ENCODE measurements around the gene USP47. TPM values are rescaled to one million over a fixed set of nuclear protein-coding genes. Genes with fewer than 3 reads are reported as not detected.

Gene USP47
- total RNA-seq, 1 experiment from 2014 or later, result 45.2 TPM

- TF ChIP-seq EZH2phosphoT487 (IDR thresholded peaks at IDR 0.05; ENCODE audit: borderline replicate concordance, low read length) (no peak), CTCF (conservative IDR thresholded peaks at IDR 0.05; ENCODE audit: low read depth, low read length) (no peak), EZH2 (IDR thresholded peaks at IDR 0.05; ENCODE audit: low read length, unreplicated experiment) (no peak)
- peak; percentile 84 for ATAC-seq
- POLR2A ChIA-PET (ENCODE audit: unreplicated experiment), result interaction anchor here (0.8 kb wide), 1 partner anchor 28 kb away, joined by 3 read pairs; no protein-coding TSS in a partner anchor
- no peaks in the 10 kb centered on the region for H3K27me3 ChIP-seq (ENCODE audit: low read length)
- no peaks in the 10 kb centered on the region for H3F3A ChIP-seq (ENCODE audit: low read length, unreplicated experiment)
- H3K36me3 ChIP-seq (ENCODE audit: low read depth, low read length), result no peaks in the 10 kb centered on the region
- H4K20me1 ChIP-seq (ENCODE audit: low read length), result no peaks in the 10 kb centered on the region
- no peak overlapping the region for H2AFZ ChIP-seq (ENCODE audit: low read length)
- no TSS peak for BruUV-seq (replicated peaks)
- CTCF ChIA-PET, result no interaction called here
- H3K4me2 ChIP-seq (ENCODE audit: low read length), result no peak overlapping the region
- peaks cover 7% of the 10 kb centered on the region; the same call in 1 of the 2 replicates for H3K4me1 ChIP-seq (ENCODE audit: insufficient read depth, low read length)
- peak; percentile 80 for DNase-seq
- no peak overlapping the region for H3K9ac ChIP-seq (ENCODE audit: low read length)
- no peak overlapping the region for H3K27ac ChIP-seq (ENCODE audit: low read length)
- no peaks in the 10 kb centered on the region for H3K9me3 ChIP-seq (ENCODE audit: low read length)
- intact Hi-C loops (cut with micrococcal nuclease), result no loop called here
- no peaks in the 10 kb centered on the region for H3K79me2 ChIP-seq (ENCODE audit: low read length)
- H3K9me2 ChIP-seq (replicated peaks; ENCODE audit: low read length), result no peaks in the 10 kb centered on the region
- H3K4me3 ChIP-seq (ENCODE audit: low read length), result no peak overlapping the region
Observed at GRCh38 chr11:11813288-11813962, 28.3 kb upstream of the USP47 start.

- POLR2A ChIA-PET (ENCODE audit: unreplicated experiment), result interaction anchor here (0.6 kb wide), 1 partner anchor 228 kb away, joined by 4 read pairs; no protein-coding TSS in a partner anchor
- H3K9me3 ChIP-seq (ENCODE audit: low read length), result no peaks in the 10 kb centered on the region
- H3K9ac ChIP-seq (ENCODE audit: low read length), result no peak overlapping the region
- intact Hi-C loops (cut with micrococcal nuclease), result no loop called here
- no peak overlapping the region for H3K27ac ChIP-seq (ENCODE audit: low read length)
- H3K9me2 ChIP-seq (replicated peaks; ENCODE audit: low read length), result no peaks in the 10 kb centered on the region
- H3F3A ChIP-seq (ENCODE audit: low read length, unreplicated experiment), result no peaks in the 10 kb centered on the region
- CTCF ChIA-PET, result no interaction called here
- no TSS peak for BruUV-seq (replicated peaks)
- peaks cover 7% of the 10 kb centered on the region; the same call in 1 of the 2 replicates for H3K4me1 ChIP-seq (ENCODE audit: insufficient read depth, low read length)
- no peaks in the 10 kb centered on the region for H3K79me2 ChIP-seq (ENCODE audit: low read length)
- no peaks in the 10 kb centered on the region for H4K20me1 ChIP-seq (ENCODE audit: low read length)
- no peak overlapping the region for H2AFZ ChIP-seq (ENCODE audit: low read length)
- H3K4me2 ChIP-seq (ENCODE audit: low read length), result no peak overlapping the region
- DNase-seq (no peak), ATAC-seq (no peak)
- no peak overlapping the region for H3K4me3 ChIP-seq (ENCODE audit: low read length)
- TF ChIP-seq CTCF (conservative IDR thresholded peaks at IDR 0.05; ENCODE audit: low read depth, low read length) (no peak), EZH2phosphoT487 (IDR thresholded peaks at IDR 0.05; ENCODE audit: borderline replicate concordance, low read length) (no peak), EZH2 (IDR thresholded peaks at IDR 0.05; ENCODE audit: low read length, unreplicated experiment) (no peak)
- no peaks in the 10 kb centered on the region for H3K27me3 ChIP-seq (ENCODE audit: low read length)
- no peaks in the 10 kb centered on the region for H3K36me3 ChIP-seq (ENCODE audit: low read depth, low read length)
Observed at GRCh38 chr11:11814614-11815452, 26.9 kb upstream of the USP47 start.

Data from PC-3 (cell line).